WTC11 (cell line): ENCODE measurements around the gene LMF2. TPM values are rescaled to one million over a fixed set of nuclear protein-coding genes. Genes with fewer than 3 reads are reported as not detected.

Experiments used
- ATAC-seq: fragments of 200-7000 bp; cut with Tn5 transposase; 2 replicates; pipeline ENCODE4 v1.10.0; 2021; ENCODE audit warnings: mild to moderate bottlenecking, moderate library complexity
- CTCF ChIA-PET: fragments of 300-600 bp; sonication (Branson Sonifier 250); formaldehyde crosslinking; loops from one replicate; lab custom pipeline; 2021; ENCODE audit warnings: antibody characterized with exemption; lab: Charles Lee
- POLR2A ChIA-PET: fragments of 350-600 bp; sonication (Branson Sonifier 250); formaldehyde crosslinking; loops from one replicate; lab custom pipeline; 2021; ENCODE audit warnings: antibody characterized with exemption; lab: Charles Lee
- DNase-seq: peaks from one replicate; pipeline ENCODE4 v3.0.0; 2021; ENCODE audit warnings: low spot score
- H3K27ac Mint-ChIP-seq: 2 replicates; pipeline ENCODE4 v1.8.0; 2021; ENCODE audit warnings: mixed read lengths
- H3K27me3 Mint-ChIP-seq: 2 replicates; pipeline ENCODE4 v1.8.0; 2021; ENCODE audit warnings: low read depth, mild to moderate bottlenecking, moderate library complexity, mixed read lengths
- H3K36me3 Mint-ChIP-seq: 2 replicates; pipeline ENCODE4 v1.8.0; 2021; ENCODE audit warnings: mixed read lengths
- H3K4me1 Mint-ChIP-seq: 2 replicates; pipeline ENCODE4 v1.8.0; 2022; ENCODE audit warnings: mixed read lengths
- H3K4me3 Mint-ChIP-seq: 2 replicates; pipeline ENCODE4 v1.8.0; 2021; ENCODE audit warnings: mild to moderate bottlenecking, moderate library complexity, mixed read lengths
- H3K9me3 Mint-ChIP-seq: 2 replicates; pipeline ENCODE4 v1.8.0; 2021; ENCODE audit warnings: mixed read lengths
- CBFB ChIP-seq: sonication (generic); formaldehyde crosslinking; IDR thresholded peaks from 2 replicates; pipeline ENCODE4 v1.8.1; 2022; ENCODE audit warnings: mild to moderate bottlenecking, low read depth, missing genetic modification reagents
- FOXJ3 ChIP-seq: sonication (generic); formaldehyde crosslinking; IDR thresholded peaks from 2 replicates; pipeline ENCODE4 v1.9.0; 2021; ENCODE audit warnings: missing genetic modification reagents, mild to moderate bottlenecking, borderline replicate concordance
- HMGA2 ChIP-seq: fragments of 250-450 bp; sonication (Bioruptor Pico); IDR thresholded peaks from 2 replicates; pipeline ENCODE4 v1.4.0; 2021; ENCODE audit warnings: mild to moderate bottlenecking, moderate library complexity
- JUN ChIP-seq: sonication (generic); formaldehyde crosslinking; IDR thresholded peaks from 2 replicates; pipeline ENCODE4 v1.8.0; 2023; ENCODE audit warnings: mild to moderate bottlenecking, missing genetic modification reagents
- KAT7 ChIP-seq: sonication (generic); formaldehyde crosslinking; IDR thresholded peaks from 2 replicates; pipeline ENCODE4 v1.8.1; 2023; ENCODE audit warnings: missing genetic modification reagents, mild to moderate bottlenecking, borderline replicate concordance
- OVOL2 ChIP-seq: fragments of 250-450 bp; sonication (Bioruptor Pico); IDR thresholded peaks from 2 replicates; pipeline ENCODE4 v1.9.0; 2021; ENCODE audit warnings: mild to moderate bottlenecking, borderline replicate concordance
- RELA ChIP-seq: sonication (generic); formaldehyde crosslinking; IDR thresholded peaks from 2 replicates; pipeline ENCODE4 v1.8.1; 2022; ENCODE audit warnings: missing genetic modification reagents, mild to moderate bottlenecking, borderline replicate concordance
- SMAD4 ChIP-seq: sonication (generic); formaldehyde crosslinking; IDR thresholded peaks from 2 replicates; pipeline ENCODE4 v1.8.0; 2022; ENCODE audit warnings: mild to moderate bottlenecking, missing genetic modification reagents
- SOX15 ChIP-seq: fragments of 250-450 bp; sonication (Bioruptor Pico); IDR thresholded peaks from 2 replicates; pipeline ENCODE4 v1.9.0; 2021; ENCODE audit warnings: mild to moderate bottlenecking
- SP1 ChIP-seq: sonication (generic); formaldehyde crosslinking; conservative IDR thresholded peaks from 2 replicates; pipeline ENCODE4 v1.8.1; 2022; ENCODE audit warnings: missing genetic modification reagents
- TCF7 ChIP-seq: sonication (generic); formaldehyde crosslinking; IDR thresholded peaks from 2 replicates; pipeline ENCODE4 v1.8.0; 2022; ENCODE audit warnings: mild to moderate bottlenecking, low read depth, missing genetic modification reagents, moderate library complexity
- ZBTB21 ChIP-seq: sonication (generic); formaldehyde crosslinking; IDR thresholded peaks from 2 replicates; pipeline ENCODE4 v1.8.1; 2023; ENCODE audit warnings: mild to moderate bottlenecking, missing genetic modification reagents, borderline replicate concordance
- ZNF532 ChIP-seq: fragments of 250-450 bp; sonication (Bioruptor Pico); IDR thresholded peaks from 2 replicates; pipeline ENCODE4 v1.9.0; 2021; ENCODE audit warnings: mild to moderate bottlenecking, borderline replicate concordance
- total RNA-seq: library from RNA; stranded (reverse); gene quantifications from 3 replicates; pipeline ENCODE4 v1.2.3, GENCODE V29; 2021
- TF ChIP-seq, protein P1 (sequence below): sonication (generic); formaldehyde crosslinking; IDR thresholded peaks from 2 replicates; pipeline ENCODE4 v1.8.1; 2023; ENCODE audit warnings: mild to moderate bottlenecking, missing genetic modification reagents, moderate library complexity
- TF ChIP-seq, protein P2 (sequence below): sonication (generic); formaldehyde crosslinking; IDR thresholded peaks from 2 replicates; pipeline ENCODE4 v1.8.1; 2022; ENCODE audit warnings: mild to moderate bottlenecking, missing genetic modification reagents, moderate library complexity, borderline replicate concordance
- TF ChIP-seq, protein P3 (sequence below): sonication (generic); formaldehyde crosslinking; conservative IDR thresholded peaks from 2 replicates; pipeline ENCODE4 v1.8.1; 2022; ENCODE audit warnings: mild to moderate bottlenecking, missing genetic modification reagents
- TF ChIP-seq, protein P4 (sequence below): sonication (generic); formaldehyde crosslinking; IDR thresholded peaks from 2 replicates; pipeline ENCODE4 v1.8.0; 2022; ENCODE audit warnings: missing genetic modification reagents
- TF ChIP-seq, protein P5 (sequence below): sonication (generic); formaldehyde crosslinking; IDR thresholded peaks from 2 replicates; pipeline ENCODE4 v1.8.0; 2022; ENCODE audit warnings: mild to moderate bottlenecking, missing genetic modification reagents
- TF ChIP-seq, protein P6 (sequence below): fragments of 250-450 bp; sonication (Bioruptor Pico); IDR thresholded peaks from 2 replicates; pipeline ENCODE4 v1.9.0; 2021; ENCODE audit warnings: mild to moderate bottlenecking
- TF ChIP-seq, protein P7 (sequence below): sonication (generic); formaldehyde crosslinking; IDR thresholded peaks from 2 replicates; pipeline ENCODE4 v1.8.1; 2023; ENCODE audit warnings: mild to moderate bottlenecking, missing genetic modification reagents, moderate library complexity

The LMF2 gene
- total RNA-seq, 1 experiment from 2014 or later, result 43.7 TPM

GRCh38 chr22:50483106-50483505 is 24.4 kb downstream of the LMF2 start (continued):
- TF ChIP-seq CBFB, result no peak
- no peak for TF ChIP-seq RELA (CRISPR knock-in tag)
- TF ChIP-seq, protein P1, sequence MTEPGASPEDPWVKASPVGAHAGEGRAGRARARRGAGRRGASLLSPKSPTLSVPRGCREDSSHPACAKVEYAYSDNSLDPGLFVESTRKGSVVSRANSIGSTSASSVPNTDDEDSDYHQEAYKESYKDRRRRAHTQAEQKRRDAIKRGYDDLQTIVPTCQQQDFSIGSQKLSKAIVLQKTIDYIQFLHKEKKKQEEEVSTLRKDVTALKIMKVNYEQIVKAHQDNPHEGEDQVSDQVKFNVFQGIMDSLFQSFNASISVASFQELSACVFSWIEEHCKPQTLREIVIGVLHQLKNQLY (CRISPR knock-in tag), result no peak
- TF ChIP-seq ZNF532 (CRISPR knock-in tag), result no peak
- TF ChIP-seq SP1 (CRISPR knock-in tag), result no peak
- TF ChIP-seq FOXJ3 (CRISPR knock-in tag), result no peak
- TF ChIP-seq, protein P2, sequence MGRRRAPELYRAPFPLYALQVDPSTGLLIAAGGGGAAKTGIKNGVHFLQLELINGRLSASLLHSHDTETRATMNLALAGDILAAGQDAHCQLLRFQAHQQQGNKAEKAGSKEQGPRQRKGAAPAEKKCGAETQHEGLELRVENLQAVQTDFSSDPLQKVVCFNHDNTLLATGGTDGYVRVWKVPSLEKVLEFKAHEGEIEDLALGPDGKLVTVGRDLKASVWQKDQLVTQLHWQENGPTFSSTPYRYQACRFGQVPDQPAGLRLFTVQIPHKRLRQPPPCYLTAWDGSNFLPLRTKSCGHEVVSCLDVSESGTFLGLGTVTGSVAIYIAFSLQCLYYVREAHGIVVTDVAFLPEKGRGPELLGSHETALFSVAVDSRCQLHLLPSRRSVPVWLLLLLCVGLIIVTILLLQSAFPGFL (CRISPR knock-in tag), result no peak
- TF ChIP-seq, protein P3, sequence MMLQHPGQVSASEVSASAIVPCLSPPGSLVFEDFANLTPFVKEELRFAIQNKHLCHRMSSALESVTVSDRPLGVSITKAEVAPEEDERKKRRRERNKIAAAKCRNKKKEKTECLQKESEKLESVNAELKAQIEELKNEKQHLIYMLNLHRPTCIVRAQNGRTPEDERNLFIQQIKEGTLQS, result no peak
- no peak for TF ChIP-seq ZBTB21
- TF ChIP-seq KAT7 (CRISPR knock-in tag), result no peak
- TF ChIP-seq, protein P4, sequence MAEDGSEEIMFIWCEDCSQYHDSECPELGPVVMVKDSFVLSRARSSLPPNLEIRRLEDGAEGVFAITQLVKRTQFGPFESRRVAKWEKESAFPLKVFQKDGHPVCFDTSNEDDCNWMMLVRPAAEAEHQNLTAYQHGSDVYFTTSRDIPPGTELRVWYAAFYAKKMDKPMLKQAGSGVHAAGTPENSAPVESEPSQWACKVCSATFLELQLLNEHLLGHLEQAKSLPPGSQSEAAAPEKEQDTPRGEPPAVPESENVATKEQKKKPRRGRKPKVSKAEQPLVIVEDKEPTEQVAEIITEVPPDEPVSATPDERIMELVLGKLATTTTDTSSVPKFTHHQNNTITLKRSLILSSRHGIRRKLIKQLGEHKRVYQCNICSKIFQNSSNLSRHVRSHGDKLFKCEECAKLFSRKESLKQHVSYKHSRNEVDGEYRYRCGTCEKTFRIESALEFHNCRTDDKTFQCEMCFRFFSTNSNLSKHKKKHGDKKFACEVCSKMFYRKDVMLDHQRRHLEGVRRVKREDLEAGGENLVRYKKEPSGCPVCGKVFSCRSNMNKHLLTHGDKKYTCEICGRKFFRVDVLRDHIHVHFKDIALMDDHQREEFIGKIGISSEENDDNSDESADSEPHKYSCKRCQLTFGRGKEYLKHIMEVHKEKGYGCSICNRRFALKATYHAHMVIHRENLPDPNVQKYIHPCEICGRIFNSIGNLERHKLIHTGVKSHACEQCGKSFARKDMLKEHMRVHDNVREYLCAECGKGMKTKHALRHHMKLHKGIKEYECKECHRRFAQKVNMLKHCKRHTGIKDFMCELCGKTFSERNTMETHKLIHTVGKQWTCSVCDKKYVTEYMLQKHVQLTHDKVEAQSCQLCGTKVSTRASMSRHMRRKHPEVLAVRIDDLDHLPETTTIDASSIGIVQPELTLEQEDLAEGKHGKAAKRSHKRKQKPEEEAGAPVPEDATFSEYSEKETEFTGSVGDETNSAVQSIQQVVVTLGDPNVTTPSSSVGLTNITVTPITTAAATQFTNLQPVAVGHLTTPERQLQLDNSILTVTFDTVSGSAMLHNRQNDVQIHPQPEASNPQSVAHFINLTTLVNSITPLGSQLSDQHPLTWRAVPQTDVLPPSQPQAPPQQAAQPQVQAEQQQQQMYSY (CRISPR knock-in tag), result no peak

- no peak overlapping the region for H3K27ac Mint-ChIP-seq
- peaks cover 6% of the 10 kb centered on the region for H3K4me1 Mint-ChIP-seq
- ChIA-PET POLR2A (no interaction called here), CTCF (interaction anchor here (0.8 to 1.0 kb wide), 2 partner anchors 15 to 215 kb away, joined by 3 read pairs; no protein-coding TSS in a partner anchor)
- peak overlapping the region; percentile 74 for H3K4me3 Mint-ChIP-seq
- H3K9me3 Mint-ChIP-seq, result no peaks in the 10 kb centered on the region
- peak; percentile 28 for ATAC-seq
- H3K27me3 Mint-ChIP-seq, result peaks cover 30% of the 10 kb centered on the region
- no peak for DNase-seq
- no peaks in the 10 kb centered on the region for H3K36me3 Mint-ChIP-seq
- TF ChIP-seq, protein P5, sequence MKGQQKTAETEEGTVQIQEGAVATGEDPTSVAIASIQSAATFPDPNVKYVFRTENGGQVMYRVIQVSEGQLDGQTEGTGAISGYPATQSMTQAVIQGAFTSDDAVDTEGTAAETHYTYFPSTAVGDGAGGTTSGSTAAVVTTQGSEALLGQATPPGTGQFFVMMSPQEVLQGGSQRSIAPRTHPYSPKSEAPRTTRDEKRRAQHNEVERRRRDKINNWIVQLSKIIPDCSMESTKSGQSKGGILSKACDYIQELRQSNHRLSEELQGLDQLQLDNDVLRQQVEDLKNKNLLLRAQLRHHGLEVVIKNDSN (CRISPR knock-in tag), result peak; percentile 90
- TF ChIP-seq, protein P6, sequence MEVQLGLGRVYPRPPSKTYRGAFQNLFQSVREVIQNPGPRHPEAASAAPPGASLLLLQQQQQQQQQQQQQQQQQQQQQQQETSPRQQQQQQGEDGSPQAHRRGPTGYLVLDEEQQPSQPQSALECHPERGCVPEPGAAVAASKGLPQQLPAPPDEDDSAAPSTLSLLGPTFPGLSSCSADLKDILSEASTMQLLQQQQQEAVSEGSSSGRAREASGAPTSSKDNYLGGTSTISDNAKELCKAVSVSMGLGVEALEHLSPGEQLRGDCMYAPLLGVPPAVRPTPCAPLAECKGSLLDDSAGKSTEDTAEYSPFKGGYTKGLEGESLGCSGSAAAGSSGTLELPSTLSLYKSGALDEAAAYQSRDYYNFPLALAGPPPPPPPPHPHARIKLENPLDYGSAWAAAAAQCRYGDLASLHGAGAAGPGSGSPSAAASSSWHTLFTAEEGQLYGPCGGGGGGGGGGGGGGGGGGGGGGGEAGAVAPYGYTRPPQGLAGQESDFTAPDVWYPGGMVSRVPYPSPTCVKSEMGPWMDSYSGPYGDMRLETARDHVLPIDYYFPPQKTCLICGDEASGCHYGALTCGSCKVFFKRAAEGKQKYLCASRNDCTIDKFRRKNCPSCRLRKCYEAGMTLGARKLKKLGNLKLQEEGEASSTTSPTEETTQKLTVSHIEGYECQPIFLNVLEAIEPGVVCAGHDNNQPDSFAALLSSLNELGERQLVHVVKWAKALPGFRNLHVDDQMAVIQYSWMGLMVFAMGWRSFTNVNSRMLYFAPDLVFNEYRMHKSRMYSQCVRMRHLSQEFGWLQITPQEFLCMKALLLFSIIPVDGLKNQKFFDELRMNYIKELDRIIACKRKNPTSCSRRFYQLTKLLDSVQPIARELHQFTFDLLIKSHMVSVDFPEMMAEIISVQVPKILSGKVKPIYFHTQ, result no peak
- no peak for TF ChIP-seq JUN (CRISPR knock-in tag)
- TF ChIP-seq, protein P7, sequence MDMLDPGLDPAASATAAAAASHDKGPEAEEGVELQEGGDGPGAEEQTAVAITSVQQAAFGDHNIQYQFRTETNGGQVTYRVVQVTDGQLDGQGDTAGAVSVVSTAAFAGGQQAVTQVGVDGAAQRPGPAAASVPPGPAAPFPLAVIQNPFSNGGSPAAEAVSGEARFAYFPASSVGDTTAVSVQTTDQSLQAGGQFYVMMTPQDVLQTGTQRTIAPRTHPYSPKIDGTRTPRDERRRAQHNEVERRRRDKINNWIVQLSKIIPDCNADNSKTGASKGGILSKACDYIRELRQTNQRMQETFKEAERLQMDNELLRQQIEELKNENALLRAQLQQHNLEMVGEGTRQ (CRISPR knock-in tag), result peak; percentile 90
- no peak for TF ChIP-seq SOX15
- TF ChIP-seq HMGA2 (CRISPR knock-in tag), result no peak
- no peak for TF ChIP-seq TCF7
- TF ChIP-seq SMAD4 (CRISPR knock-in tag), result 0 out of 2 replicates have a peak, but pooled peaks have one; percentile 2
- TF ChIP-seq OVOL2 (CRISPR knock-in tag), result no peak
Observed at GRCh38 chr22:50482107-50483074, 25.1 kb downstream of the LMF2 start.
